MCF 10A (cell line): Measurements from ENCODE around the gene AJUBA. TPM values are rescaled to one million over a fixed set of nuclear protein-coding genes. Genes with fewer than 3 reads are reported as not detected.
"Not testable (repeated sequence)": the region's sequence is repeated elsewhere in the genome, so short reads cannot be mapped to it uniquely, and the experiment has no call there.

Source experiments
- BruUV-seq: library from RNA; stranded (reverse); fragments of 400-500 nt; replicated peaks from 2 replicates; lab custom pipeline; 2021; lab: Mats Ljungman, UMichigan
- CTCF ChIA-PET: fragments of 300-600 bp; sonication (Branson Sonifier 250); formaldehyde crosslinking; extraction: SDS; loops from one replicate; lab custom pipeline; 2021; ENCODE audit warnings: antibody characterized with exemption, inconsistent platforms; lab: Yijun Ruan, JAX
- POLR2A ChIA-PET: fragments of 300-600, 350-650 bp; sonication (Branson Sonifier 250); formaldehyde crosslinking; extraction: SDS; loops from one replicate; lab custom pipeline; 2020; ENCODE audit warnings: antibody characterized with exemption, inconsistent platforms; lab: Yijun Ruan, JAX
- DNase-seq: peaks from one replicate; pipeline ENCODE4 v3.0.0-alpha.2; 2018; ENCODE audit not compliant: unreplicated experiment
- H3K27ac Mint-ChIP-seq: one replicate; pipeline ENCODE4 v1.8.0; 2022; ENCODE audit warnings: mild to moderate bottlenecking, low read depth, mixed read lengths; ENCODE audit not compliant: unreplicated experiment
- H3K27me3 Mint-ChIP-seq: one replicate; pipeline ENCODE4 v1.8.0; 2022; ENCODE audit warnings: mixed read lengths; ENCODE audit not compliant: insufficient read depth, unreplicated experiment
- H3K36me3 Mint-ChIP-seq: one replicate; pipeline ENCODE4 v1.8.0; 2022; ENCODE audit warnings: mild to moderate bottlenecking, moderate library complexity, mixed read lengths; ENCODE audit not compliant: insufficient read depth, unreplicated experiment
- H3K4me1 Mint-ChIP-seq: one replicate; pipeline ENCODE4 v1.8.0; 2022; ENCODE audit warnings: mixed read lengths; ENCODE audit not compliant: insufficient read depth, unreplicated experiment
- H3K4me3 Mint-ChIP-seq: one replicate; pipeline ENCODE4 v1.8.0; 2022; ENCODE audit warnings: mild to moderate bottlenecking, moderate library complexity, mixed read lengths; ENCODE audit not compliant: unreplicated experiment
- H3K9me3 Mint-ChIP-seq: one replicate; pipeline ENCODE4 v1.8.0; 2022; ENCODE audit warnings: mixed read lengths; ENCODE audit not compliant: unreplicated experiment
- CTCF ChIP-seq: fragments of 200-600 bp; IDR thresholded peaks from one replicate; pipeline ENCODE4 v1.8.0; 2022; ENCODE audit warnings: antibody characterized with exemption, mild to moderate bottlenecking; ENCODE audit not compliant: unreplicated experiment
- intact Hi-C: fragments of 100-400 bp; cut with micrococcal nuclease; formaldehyde crosslinking; loops from 2 replicates; pipeline ENCODE4 v1.14.1; 2022
- total RNA-seq: library from RNA; stranded (reverse); gene quantifications from 2 replicates; pipeline ENCODE4 v1.2.3, GENCODE V29; 2022

Gene AJUBA
- total RNA-seq, 1 experiment from 2014 or later: 138 TPM

GRCh38 chr14:22972313-22972930 lies 9.9 kb downstream of the AJUBA start:
- CTCF ChIA-PET: interaction anchor here (0.5 to 17.1 kb wide), 26 partner anchors 10 to 1976 kb away, joined by 3 to 331 read pairs (median 4); partner anchors contain the start of genes AJUBA, CDH24 and HAUS4
- no peaks in the 10 kb centered on the region for H3K27me3 Mint-ChIP-seq
- POLR2A ChIA-PET: interaction anchor here (0.8 to 4.0 kb wide), 9 partner anchors 9 to 326 kb away, joined by 3 to 53 read pairs (median 15); partner anchors contain the start of genes ACIN1, AJUBA, C14orf119 and HAUS4
- intact Hi-C loops: no loop called here
- peaks cover 97% of the 10 kb centered on the region for H3K36me3 Mint-ChIP-seq
- no peak for DNase-seq
- TF ChIP-seq CTCF: no peak
- H3K4me1 Mint-ChIP-seq: peaks cover 41% of the 10 kb centered on the region
- TSS peak; percentile 21 for BruUV-seq
- no peak overlapping the region for H3K4me3 Mint-ChIP-seq
- no peak overlapping the region for H3K27ac Mint-ChIP-seq
- H3K9me3 Mint-ChIP-seq: no peaks in the 10 kb centered on the region

- Mint-ChIP-seq H3K27me3 (no peaks in the 10 kb centered on the region), H3K4me1 (peaks cover 28% of the 10 kb centered on the region), H3K27ac (no peak overlapping the region), H3K4me3 (no peak overlapping the region), H3K9me3 (no peaks in the 10 kb centered on the region), H3K36me3 (peaks cover 91% of the 10 kb centered on the region)
- POLR2A ChIA-PET: interaction anchor here (0.7 to 4.0 kb wide), 4 partner anchors 9 to 41 kb away, joined by 3 to 53 read pairs (median 11); partner anchors contain the start of genes AJUBA and HAUS4
- CTCF ChIA-PET: interaction anchor here (0.6 to 17.1 kb wide), 8 partner anchors 13 to 635 kb away, joined by 3 to 331 read pairs (median 5); partner anchors contain the start of genes AJUBA and CDH24
- BruUV-seq: no TSS peak
- no peak for TF ChIP-seq CTCF
- DNase-seq: no peak
- intact Hi-C loops: no loop called here
Observed at GRCh38 chr14:22971152-22971551, 11.2 kb downstream of the AJUBA start.

DNA sequence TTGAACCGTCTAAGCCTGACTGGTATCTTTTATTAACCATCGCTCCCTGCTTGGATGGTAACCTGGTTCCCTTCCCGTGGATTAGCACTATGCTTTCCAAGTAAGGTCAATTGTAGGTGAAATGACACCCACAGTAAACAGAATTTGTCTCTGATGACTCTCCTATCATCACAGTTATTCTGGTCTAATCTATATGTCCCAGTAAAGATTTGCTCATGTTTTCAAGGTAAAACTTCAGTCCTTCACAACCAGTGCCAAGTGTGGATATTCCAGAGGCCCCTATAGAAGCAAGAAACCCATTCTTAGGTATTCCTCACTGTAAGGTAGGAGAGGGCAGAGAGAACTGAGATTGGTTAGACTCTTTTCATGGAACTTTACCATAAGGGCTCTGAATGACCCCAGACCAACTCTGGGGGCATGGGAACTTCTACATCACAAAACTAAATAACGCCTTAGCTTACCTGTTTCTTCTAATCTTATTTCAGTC lies 15.5 kb downstream of the AJUBA start:
- CTCF ChIA-PET: interaction anchor here (0.7 to 17.1 kb wide), 4 partner anchors 7 to 39 kb away, joined by 3 to 331 read pairs (median 4); partner anchors contain the start of genes AJUBA and HAUS4
- no peak for TF ChIP-seq CTCF
- no peaks in the 10 kb centered on the region for H3K27me3 Mint-ChIP-seq
- no peak for DNase-seq
- intact Hi-C loops: no loop called here
- H3K9me3 Mint-ChIP-seq: no peaks in the 10 kb centered on the region
- peaks cover under 1% of the 10 kb centered on the region for H3K4me1 Mint-ChIP-seq
- no TSS peak for BruUV-seq
- H3K4me3 Mint-ChIP-seq: no peak overlapping the region
- no peak overlapping the region for H3K27ac Mint-ChIP-seq
- POLR2A ChIA-PET: interaction anchor here (0.6 to 6.9 kb wide), 8 partner anchors 10 to 119 kb away, joined by 3 to 45 read pairs (median 4); partner anchors contain the start of genes HAUS4 and PSMB5
- peaks cover 48% of the 10 kb centered on the region for H3K36me3 Mint-ChIP-seq

GRCh38 chr14:22965916-22966782 lies 16.2 kb downstream of the AJUBA start:
- peaks cover 41% of the 10 kb centered on the region for H3K36me3 Mint-ChIP-seq

More at GRCh38 chr14:22965916-22966782, 16.2 kb downstream of the AJUBA start:
- H3K4me3 Mint-ChIP-seq, H3K27me3 Mint-ChIP-seq, intact Hi-C loops, H3K4me1 Mint-ChIP-seq, H3K27ac Mint-ChIP-seq, H3K9me3 Mint-ChIP-seq: not testable (repeated sequence)
- BruUV-seq: TSS peak; percentile 19
- DNase-seq: peak; percentile 34
- ChIA-PET POLR2A (interaction anchor here (0.6 to 6.9 kb wide), 7 partner anchors 10 to 120 kb away, joined by 3 to 45 read pairs (median 3); partner anchors contain the start of genes AJUBA and HAUS4), CTCF (interaction anchor here (0.6 to 17.1 kb wide), 5 partner anchors 8 to 522 kb away, joined by 3 to 331 read pairs (median 4); partner anchors contain the start of genes AJUBA and HAUS4)
